C1 segment of cervical spinal cord (tissue), 14 donors: ENCODE data around the gene ZFPM1.
"Not testable (repeated sequence)": the region's sequence is repeated elsewhere in the genome, so short reads cannot be mapped to it uniquely, and the experiment has no call there.

ENCODE experiments used
- DNase-seq, 14 donors: peaks; one replicate each; lab custom pipeline; 2025; lab: John Stamatoyannopoulos, UW

The ZFPM1 gene

DNA sequence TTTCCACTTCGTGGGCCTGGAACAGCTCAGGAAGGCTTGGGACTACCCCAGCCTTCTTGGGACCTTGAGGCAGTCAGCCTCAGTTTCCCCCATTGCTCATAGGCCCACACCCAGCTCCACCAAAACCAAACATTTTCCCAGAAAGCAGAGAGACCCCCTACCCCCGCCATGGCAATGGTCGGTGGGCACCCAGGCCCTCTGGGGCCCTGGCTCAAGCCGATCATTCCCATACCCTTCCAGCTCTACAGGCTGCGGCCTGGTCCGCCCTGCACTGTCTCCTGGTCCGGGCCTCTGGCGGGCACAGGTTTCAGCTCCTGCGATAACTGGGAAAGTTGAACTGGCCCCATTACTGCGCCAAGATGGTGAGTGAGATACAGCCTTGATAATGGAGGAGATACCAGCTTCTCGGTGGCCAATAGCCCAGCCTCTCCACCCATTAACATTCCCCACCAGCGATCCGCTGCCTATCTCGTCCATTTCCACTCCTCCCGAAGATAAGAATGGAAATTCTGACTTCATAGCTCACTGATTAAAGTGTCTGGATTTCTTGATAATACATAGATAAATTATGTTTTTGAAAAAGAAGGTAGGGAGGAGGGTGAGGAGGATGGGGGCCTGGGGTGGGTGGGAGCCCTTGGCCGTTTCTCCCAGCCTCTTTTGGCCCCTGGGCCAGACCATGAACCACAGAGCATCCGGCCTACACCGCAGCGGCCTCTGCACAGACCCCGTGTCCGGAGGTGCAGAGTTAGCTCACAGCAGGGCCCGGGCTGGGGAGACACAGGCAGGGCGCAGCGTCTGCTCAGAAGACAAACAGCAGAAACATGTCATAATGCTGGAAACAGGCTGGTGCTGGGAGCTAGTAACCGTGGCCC, 11.6 kb downstream of the ZFPM1 start:
- DNase-seq = no peak

DNA sequence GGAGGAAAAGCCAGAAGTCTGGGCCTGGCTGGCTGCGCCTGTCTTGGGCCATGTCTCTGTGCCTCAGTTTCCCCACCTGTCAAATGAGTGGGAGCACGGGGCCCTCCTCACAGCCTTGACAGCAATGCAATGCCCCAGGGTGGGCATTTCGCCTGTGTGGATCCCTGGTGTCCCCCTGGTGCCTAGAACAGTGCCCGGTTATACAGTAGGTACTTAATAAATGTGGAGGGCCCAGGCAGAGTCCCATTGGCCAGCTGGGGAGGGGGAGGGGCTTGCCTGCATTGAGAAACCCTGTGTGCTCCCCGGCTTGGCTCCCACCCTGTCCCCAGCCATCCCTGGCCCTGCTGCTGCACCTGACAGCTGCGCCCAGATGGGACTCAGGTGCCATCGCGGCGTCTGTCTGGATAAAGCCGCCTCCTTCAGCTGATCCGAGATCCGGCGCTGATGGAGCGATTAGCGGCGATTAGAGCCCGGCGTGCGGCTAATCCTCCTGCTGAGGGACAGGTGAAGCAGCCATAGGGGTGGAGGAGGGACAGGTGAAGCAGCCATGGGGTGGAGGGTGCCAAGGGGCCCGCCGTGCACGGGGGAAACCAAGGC, 12.4 kb downstream of the ZFPM1 start:
- DNase-seq = no peak

DNA sequence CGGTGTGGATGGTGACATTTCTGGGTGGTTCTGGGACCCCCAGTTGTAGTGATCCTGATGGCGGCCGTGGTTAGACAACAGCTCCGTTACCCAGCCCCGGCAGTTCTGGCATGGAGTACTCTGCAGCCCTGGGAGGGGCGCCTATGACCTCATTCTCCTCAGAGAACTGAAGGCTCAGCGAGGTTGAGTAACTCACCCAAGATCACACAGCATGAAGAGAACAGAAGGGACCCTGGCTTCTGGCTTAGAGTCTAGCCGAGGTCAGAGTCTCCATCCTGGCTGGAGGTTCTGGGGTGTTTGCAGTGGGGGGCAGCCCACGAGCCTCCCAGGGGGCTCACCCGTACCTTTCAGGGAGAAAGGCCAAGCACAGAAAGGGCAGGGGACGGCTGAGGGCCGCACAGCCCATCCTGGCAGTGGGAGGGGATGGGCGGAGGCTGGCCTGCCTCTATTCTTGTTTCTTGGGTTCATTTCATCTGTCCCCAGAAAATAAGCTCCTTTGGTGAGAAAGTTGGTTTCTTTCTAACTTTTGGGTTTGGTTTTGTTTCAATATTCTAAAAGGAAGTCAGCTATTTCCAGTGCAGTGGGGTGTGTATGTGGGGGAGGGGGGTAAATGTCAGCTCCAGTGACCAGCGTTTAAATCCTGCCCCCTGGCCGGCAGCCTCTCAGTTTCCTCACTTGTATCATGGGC, 13.2 kb downstream of the ZFPM1 start:
- no peak for DNase-seq

DNA sequence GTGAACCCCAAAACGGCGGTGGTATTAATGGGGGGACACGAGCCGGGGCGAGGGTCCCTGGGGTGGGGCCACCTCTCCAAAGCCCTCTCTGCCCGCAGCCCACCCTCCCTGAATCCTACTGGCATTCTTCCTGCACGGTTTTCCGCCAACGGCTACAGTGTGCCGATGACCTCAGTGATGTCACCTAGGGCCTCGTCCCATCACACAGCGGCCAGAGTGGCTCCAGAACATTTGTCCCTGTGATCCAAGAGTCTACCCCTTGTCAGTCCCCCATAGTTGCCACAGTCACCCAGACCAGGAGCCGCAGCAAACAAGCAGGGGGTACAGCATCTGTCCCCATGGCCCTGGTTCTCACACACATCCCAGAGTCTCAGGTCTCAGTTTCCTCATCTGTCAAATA, 13.9 kb downstream of the ZFPM1 start:
- no peak for DNase-seq

DNA sequence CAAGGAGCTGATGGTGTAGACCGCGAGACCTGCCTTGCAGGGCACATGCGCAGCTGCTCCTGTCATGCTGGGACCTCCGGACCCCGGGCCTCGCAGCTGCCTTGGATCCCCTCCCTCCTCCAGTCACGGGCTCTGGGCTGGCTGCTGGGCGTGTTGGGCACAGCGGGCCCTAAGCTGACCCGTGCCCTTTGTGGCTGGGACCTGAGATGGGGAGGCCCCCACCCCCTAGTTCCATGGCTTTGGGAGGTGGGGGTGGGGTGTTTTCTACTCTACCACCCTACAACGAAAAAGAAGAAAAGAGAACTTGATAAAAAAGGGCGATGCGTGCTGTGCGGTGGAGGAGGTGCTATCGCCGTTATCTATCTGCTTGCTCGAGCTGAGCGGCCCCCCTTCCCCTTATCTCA, 14.5 kb downstream of the ZFPM1 start:
- no peak for DNase-seq

DNA sequence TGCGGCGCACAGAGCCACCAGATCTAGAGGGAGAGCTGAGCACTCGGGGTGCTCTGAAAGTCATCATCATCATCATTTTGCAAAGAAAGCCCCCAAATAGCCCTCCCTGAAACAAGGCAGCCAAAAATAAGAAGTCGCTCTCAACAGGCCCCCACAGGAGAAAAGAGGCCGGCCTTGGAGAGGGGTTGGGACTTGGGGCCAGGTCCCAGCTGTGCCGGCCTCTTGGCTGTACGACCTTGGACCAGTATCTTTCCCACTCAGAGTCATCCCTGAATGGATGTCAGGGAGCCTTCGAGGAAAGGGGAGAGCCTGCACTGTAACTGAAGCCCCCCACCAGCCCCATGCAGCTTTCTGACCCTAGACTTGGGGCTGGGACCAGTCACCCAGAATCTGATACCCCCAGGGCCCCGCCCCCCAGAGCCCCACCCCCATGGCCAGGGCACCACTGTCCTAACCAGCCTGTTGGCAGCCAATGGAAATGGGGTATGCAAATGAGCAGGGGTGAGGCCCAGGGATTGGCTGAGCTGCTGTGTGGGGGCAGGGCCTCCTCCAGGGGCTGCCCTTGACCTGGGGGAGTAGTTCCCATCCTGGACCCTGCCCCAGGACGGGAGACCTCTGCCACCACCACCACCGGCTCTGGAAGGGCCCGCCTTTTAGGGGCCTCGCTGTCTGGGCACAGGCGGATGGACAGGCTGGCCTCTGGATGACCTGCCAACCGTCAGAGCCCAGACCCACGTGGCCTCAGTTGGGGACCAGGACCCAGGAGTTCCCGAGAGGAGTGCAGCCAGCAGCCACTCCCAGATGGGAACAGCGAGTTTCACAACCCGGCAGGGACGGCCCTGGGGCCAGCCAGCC, 15.4 kb downstream of the ZFPM1 start:
- peak in 6 of 14 donors; percentile 1 to 76 (median 34) for DNase-seq

DNA sequence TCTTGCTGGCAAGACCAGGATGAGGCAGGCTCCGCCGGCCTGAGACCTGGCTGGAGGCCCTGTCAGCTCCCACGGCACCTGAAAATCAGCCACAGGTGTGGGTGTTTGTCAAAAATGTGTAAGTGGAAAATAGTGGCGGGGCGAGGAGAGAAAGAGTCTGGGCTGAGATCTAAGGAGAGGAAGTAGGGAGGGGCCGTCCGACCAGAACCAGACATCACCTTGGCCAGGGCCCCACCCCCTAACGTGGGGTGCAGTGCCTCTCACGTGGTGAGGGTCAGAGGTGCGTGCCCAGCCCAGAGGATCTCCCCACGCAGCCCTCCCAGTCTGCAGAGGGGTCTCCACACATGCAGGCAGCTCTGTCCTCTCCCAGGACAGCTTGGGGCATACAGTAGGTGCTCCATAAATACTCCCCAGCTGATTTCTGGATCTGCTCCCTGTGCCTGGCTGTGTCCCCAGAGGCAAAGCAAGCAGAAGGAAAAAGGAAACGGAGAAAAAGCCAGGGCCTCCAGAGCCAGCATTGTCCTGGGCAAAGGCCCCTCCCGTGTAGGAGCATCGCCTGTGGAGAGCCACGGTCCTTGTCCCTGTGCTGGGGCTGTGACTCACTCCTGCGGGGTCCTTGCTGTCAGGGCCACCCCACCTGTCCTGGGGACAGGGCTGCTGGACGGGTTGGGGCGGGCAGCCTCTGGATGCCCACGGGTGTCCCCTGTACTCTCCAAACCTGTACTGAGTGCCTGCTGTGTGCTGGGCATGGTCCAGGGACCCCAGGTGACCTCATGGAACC, 16.7 kb downstream of the ZFPM1 start:
- no peak for DNase-seq

DNA sequence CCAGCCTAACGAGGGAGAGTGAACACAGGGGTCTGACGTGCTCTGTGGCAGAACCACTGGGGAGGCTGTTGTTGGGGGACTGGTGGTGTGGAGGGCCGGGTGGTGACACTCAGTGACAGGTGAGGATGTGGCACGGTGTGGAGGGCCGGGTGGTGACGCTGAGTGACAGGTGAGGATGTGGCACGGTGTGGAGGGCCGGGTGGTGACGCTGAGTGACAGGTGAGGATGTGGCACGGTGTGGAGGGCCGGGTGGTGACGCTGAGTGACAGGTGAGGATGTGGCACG, 17.3 kb downstream of the ZFPM1 start:
- DNase-seq = not testable (repeated sequence)

DNA sequence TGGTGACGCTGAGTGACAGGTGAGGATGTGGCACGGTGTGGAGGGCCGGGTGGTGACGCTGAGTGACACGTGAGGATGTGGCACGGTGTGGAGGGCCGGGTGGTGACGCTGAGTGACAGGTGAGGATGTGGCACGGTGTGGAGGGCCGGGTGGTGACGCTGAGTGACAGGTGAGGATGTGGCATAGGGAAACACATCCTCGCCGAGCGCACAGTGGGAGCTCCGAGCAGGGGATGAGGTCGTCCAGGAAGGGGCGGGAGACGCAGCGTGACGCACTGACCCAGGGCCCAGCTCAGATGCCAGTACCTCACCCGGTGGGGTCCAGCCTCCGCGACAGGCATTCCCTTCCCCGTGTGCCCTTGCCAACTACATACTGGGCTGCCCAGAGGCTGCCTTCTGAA, 17.6 kb downstream of the ZFPM1 start:
- DNase-seq = not testable (repeated sequence)

DNA sequence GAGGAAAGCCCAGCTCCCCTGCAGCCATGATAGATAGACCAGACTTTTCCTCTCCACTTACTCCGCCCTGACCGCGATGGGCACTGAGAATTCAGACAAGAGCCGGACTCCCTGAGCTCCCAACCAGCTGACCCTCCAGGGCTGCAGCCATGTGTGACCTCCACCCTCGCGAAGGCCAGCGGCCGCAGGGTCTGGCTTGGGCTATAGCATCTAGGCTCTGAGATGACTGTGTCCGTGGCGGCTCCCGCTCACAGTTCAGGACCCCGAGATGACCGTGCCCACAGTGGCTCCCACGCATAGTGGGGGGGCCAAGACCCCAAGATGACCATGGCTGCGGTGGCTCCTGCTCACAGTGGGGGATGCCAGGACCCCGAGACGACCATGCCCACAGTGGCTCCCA, 18.0 kb downstream of the ZFPM1 start:
- DNase-seq = no peak

DNA sequence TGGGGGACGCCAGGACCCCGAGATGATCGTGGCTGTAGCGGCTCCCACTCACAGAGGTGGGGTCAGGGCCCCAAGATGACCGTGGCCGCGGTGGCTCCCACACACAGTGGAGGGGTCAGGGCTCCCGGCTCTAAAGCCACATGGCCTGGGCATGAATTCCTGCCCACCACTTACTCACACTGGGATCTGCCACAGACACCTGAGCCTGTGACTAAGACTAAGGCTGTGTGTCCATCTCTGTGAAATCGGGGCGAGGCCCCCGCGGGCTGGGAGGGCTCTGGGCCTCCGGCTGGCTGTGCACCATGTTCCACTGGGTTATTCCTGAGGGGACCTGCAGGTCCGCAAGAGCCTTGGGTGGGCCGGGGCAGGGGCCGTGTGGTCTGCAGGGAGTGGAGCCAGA, 18.5 kb downstream of the ZFPM1 start:
- DNase-seq = no peak

DNA sequence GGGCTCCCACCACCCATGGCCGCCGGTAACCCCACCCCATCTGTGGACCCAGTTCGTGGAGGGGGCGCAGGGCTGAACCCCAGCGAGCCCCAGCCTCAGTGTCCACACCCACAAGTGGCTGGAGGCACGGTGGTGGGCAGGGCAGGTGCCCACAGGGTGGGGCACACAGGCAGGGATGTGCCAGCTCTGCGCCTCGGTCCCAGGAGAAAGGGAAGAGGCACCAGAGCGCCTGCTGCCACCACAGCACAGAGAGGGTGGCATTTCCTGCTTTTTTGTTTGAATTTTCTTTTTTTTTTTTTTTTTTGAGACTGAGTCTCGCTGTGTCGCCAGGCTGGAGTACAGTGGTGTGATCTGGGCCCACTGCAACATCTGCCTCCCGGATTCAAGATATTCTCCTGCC, 19.0 kb downstream of the ZFPM1 start:
- no peak for DNase-seq

DNA sequence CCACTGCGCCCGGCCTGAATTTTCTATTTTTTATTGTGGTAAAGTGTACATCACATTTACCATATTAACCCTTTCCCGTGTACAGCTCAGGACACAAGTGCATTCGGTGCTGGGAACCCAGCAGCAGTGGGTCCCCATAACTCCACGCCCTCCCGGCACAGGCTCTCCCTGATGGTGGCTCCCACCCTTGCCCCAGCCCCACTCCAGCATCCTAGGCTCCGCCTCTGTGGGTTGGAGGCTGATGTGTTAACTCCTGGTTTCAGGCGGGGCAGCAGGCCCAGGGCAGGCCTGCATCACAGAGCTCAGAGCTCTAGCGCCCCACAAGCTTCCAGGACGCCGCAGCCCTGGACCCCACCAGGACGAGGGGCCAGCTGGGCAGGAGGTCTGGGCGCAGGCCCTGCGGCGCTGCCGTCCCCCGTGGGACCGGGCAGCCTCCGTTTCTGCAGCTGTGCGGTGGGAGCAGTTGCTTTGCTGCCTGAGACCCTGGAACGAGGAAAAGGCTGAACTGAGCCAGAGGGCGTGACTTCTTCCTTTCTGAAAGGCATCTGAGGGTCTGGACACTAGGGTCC, 19.6 kb downstream of the ZFPM1 start:
- no peak for DNase-seq

DNA sequence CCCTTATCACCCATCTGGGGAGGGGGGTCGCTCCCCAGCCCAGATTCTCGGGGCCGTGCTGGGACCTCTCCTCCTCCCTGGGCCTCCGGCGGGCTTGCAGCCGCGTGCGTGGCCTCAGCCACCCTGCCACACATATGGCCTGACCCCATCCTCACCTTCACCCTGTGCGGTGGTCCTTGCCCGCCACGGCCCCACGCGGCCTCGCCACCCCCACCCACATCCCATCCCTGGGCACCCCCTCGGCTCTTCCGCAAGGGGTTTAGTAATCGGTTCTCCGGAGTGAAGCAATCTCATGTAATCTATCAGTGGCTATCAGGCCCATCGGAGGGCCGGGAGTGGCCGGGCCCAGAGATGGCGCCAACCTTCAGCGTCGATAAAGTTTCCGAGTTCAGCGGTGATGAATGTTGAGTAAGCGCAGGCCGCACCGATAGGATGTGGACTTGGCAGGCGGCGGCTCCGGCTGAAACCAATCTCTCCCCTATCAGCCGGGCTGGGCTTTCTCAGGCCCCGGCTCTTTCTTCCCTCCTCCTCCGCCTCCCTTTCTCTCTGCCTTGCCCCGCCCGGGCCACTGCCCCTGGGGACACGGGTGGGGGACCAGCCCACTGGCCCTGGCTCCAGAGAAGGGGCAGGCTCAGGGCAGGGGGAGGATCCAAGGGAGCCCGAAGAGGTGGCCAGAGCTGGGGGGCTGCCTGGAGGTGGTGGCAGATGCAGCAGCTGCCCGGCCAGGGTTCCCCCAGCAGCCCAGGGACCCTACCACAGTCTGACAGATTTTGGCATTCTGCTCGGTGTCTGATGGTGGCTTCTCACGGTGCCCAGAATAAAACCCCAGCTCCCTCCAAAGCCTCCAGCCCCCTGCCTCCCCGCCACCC, 20.8 kb downstream of the ZFPM1 start:
- DNase-seq = no peak

DNA sequence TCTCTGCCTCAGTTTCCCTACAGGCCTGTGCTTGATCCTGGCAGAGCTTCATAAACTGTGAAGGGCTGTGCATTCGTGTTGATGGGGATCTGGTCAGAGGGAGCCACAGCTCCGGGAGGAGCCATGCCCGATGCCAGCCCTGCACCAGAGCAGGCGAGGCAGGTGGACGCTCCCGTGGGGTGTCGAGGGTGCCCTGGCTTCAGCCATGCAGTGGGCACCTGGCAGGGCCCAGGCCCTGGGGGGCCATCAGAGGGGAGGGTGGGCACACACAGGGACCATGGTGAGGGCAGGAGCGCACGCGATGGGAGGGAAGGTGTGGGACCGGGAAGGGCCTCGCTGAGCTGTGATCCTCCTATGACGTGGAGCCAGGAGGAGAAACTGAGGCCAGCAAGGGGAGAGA, 22.0 kb downstream of the ZFPM1 start:
- no peak for DNase-seq

DNA sequence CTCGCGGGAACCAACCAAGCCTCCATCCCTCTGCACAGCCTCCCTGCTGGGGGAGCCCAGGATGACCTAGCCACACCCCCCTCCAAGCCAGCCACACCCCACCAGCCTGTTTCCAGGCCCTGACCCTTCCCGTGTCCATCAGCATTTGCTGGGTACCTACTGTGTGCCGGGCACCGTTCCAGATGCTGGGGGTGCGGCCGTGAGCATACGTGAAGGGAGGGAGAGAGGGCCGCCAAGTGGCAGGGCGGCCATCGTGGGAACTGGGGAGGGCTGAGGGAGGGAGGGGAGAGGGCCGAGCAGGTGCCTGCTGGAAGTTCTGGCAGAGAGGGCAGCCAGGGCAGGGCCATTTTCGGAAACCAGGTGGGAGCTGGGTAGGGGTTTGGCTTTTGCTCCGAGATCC, 23.1 kb downstream of the ZFPM1 start:
- DNase-seq = no peak

DNA sequence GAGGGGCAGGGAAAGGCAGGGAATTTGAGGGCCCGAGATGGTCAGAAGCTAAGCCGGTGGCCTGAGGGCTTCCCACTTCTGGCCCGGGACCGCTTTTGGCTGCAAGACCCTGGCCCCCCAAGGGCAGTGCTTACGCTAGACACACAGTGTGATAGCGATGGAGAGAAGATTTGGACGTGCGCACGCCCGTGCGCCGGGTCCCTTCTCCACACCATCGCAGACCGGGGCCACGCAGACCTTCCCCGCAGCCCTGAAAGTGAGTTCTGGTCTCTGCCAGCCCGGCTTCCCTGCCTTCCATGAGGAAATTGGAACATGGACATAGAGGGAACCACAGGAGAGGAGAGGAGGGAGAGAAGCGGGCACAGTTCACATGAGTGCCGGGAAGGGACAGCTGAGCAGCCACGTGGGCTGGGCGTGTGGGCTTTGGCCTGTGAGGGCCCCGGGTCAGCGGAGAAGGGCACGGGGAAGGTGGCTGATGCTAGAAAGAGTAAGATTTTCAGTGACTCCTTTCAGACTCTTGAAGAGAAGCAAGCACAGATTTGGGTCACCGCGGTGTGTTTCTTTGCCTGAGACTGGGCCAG, 23.8 kb downstream of the ZFPM1 start:
- no peak for DNase-seq

DNA sequence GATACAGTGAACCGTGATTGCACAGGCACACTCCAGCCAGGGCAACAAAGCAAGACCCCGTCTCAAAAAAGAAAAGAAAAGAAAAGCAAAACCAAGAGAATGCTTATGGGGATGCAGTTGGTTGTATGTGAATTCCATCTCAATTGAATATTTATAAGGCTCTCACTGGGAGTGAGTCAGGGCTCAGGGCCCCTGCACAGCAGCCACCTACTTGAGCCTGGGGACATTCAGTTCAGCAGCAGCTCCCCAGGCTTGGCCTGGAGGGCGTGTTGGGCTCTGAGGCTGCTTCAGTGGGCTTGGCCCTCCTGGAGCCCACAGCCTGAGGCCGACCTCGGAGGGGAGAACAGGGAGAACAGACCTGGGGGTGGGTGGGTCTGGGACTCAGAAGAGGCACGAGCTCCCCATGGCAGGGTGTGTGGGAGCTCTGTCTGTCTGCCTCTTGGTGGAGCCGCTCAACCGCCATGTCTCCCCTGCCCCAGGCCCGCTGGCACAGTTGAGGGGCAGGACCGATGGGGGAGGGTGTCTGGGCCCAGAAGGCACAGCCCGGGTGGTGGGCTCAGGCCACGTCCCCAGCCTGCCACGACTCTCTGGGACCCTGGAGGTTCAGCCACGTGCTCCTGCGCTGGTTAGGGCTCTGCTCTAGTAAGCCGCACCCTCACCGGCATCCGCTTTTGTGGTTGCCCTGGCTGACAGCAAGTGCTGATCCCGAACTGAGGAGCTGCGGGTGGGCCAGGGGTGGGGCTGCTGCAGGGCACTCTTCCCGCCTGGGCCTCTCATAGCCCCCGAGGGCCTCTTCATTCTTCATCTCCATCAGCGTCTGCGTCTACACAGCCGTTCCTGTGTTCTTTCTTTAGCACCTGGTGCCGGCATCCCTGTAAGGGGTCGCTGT, 24.8 kb downstream of the ZFPM1 start:
- DNase-seq = no peak
